Measurements from ENCODE around the gene B3GNT2.
A peak's percentile ranks its signal among the peaks of the same experiment; 100 is the strongest.
"Not testable (repeated sequence)": the region's sequence is repeated elsewhere in the genome, so short reads cannot be mapped to it uniquely, and the experiment has no call there.

B3GNT2 gene

DNA sequence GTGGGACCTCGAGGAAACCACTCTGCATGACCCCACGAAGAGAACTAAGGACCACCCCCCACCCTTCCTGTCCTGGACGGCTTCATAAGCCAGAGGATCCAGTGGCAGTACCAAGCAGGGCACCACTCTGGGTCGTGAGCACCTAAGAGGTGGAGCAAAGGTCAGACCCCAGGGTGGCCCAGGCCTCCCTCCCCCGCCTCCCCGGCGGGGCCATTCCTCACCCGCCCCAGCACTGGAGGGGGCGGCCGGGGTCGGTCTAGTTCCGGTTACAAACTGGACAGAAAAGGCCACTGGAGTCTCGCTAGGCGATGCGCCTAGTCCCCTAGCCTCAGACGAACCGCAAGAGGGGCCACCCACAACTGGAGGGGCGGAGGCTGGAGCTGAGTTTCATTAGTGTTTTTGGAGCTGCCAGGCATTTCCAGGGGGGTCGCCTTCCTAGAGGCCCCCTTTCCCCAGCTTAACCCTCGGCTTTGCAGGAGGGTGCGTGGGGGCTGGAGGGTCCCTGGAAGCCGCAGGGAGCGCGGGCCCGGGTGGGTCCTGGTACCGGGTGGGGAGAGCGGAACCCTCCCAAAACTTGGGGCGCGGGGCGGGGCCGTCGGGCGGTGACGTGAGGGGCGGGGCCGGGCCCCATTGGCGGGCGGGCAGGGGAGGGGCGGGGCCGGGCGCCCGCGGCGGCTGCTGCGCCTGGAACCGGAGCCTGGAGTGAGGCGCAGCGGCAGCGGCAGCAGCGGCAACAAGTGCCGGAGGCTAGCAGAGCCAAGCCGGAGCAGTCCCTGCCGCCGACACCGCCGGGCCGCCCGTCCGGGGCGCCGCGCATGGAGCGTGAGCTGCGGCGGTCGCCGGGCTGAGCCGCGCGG, at the start of gene B3GNT2:
Gene B3GNT2 (plus strand): TSS at position 695 of the 857 bp plus-strand sequence. CDS start 26,106 bp downstream, outside the sequence.
- peak; percentile 39 for DNase-seq

- DNase-seq = not testable (repeated sequence)
These were observed 49.1 kb upstream of the B3GNT2 start for GRCh38 chr2:62146790-62147189.

DNA sequence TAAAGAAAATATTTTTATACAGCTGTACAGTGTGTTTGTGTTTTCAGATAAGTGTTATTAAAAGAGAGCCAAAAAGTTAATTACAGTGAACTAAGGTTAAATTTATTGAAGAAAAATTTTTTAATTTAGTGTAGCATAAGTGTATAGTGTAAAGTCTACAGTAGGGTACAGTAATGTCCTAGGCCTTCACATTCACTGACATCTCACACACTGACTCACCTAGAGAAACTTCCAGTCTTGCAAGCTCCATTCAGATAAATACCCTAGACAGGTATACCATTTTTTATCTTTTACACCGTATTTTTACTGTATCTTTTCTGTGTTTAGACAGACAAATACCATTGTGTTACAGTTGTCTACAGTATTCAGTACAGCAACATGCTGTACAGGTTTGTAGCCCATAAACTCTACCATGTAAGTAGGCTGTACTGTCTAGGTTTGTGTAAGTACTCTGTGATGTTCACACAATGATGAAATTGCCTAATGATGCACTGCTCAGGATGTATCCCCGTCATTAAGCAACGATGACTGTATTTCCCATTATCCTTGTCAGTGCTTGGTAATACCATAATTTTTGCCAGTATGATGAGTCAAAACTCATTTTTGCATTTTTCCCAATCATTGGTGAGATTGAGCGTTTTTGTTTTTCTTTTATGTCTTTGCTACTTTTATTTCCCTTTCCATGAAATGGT, 48.2 kb upstream of the B3GNT2 start:
- no peak for DNase-seq

DNA sequence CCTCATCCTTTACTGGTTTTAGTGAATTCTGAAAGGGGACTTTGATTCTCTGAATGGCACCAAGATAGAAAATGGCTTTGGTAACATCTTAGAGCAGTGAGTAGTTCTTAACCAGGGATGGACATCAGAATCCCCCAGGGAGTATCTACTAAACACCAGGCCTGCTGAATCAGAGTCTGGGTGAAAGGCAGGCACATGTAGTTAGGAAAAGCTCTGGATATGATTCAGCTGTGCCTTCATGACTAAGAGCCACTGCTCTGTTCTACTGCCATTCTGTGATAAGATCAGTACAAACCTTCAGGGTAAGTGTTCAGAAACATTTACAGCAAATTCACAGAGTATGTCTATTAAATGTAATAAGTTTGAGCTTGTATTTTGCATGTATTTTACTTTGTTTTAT, 46.2 kb upstream of the B3GNT2 start:
- no peak for DNase-seq

DNA sequence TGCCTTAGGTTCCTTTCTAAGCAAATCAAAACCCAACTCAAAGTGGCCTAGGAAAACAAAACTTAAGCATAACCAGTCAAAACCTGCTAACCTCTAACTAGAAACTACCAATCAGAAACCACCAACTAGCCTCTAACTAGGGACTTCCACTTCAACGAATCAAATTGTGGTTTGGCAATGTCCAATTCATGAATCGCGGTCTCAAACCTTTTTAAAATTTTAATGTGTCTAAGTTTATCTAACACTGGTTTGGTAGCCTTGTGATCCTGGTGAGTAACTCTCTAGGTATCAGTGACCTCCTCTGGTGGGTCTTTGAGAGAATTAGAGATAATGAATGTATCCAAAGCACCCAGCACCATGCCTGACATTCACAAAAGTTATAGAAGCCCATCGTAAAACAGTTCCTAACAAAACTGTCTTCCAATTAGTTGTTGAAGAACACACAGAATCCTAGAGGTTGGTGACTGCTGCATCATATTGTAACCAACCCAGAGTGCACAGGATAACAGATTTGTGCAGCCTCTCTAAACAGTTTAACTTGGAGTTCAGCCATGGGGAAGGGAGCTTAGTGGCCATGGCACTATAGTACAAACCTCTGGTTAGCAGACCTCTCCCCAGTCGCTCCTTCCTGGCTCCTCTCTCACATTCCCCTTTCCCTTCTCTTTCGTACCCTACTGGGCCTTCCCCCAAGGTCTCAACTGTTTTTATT, 45.2 kb upstream of the B3GNT2 start:
- DNase-seq = no peak

- no peak for DNase-seq
These were observed 44.6 kb upstream of the B3GNT2 start for GRCh38 chr2:62151306-62151638.

DNA sequence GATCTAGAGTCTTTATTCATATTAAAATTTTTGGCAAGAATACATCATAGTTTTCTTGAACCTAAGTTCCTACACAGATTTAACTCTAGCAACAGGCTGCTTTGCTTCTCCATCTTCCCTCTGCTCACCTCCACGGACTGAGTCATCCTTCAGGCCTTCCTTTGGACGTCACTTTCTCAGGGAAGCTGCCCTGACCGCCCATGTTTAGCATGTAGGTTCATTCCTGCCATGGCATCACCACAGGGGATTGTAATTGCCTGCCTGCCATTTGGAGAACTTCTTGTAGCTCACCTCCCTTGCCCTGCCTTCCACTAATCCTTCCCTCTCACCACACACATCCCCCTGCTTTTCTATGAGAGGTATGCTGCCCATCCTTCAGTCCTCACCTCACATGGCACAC, 43.9 kb upstream of the B3GNT2 start:
- no peak for DNase-seq

DNA sequence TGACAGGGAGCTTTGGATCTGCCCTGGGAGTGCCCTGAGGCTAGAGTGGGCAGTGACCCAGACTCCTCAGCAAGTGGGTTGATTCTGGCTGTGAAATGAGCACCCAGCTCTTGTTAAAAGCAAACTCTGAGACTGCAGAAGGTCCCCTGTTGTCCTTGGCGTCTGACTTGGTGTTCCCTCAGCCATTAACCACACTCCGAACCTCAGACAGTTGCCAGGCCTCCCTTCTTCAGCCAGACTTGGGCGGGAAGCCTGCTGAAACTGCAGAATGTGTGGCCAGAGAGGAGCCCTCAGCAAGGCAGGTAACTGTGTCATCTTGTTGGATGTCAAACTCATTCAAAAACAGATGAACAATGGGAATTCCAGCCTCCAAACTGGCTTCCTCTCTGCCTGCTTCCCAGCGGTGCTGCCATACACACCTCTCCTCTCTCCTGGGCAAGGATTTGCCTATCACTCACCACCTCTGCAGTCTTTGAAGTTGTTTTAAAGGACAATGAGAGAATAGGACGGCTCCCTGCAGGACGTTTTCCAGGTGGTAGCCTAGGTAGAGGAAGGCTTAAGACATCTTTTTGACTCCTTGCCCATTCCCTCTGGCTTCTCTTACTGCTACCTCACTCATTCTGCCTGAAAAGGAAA, 38.9 kb upstream of the B3GNT2 start:
- DNase-seq = no peak

DNA sequence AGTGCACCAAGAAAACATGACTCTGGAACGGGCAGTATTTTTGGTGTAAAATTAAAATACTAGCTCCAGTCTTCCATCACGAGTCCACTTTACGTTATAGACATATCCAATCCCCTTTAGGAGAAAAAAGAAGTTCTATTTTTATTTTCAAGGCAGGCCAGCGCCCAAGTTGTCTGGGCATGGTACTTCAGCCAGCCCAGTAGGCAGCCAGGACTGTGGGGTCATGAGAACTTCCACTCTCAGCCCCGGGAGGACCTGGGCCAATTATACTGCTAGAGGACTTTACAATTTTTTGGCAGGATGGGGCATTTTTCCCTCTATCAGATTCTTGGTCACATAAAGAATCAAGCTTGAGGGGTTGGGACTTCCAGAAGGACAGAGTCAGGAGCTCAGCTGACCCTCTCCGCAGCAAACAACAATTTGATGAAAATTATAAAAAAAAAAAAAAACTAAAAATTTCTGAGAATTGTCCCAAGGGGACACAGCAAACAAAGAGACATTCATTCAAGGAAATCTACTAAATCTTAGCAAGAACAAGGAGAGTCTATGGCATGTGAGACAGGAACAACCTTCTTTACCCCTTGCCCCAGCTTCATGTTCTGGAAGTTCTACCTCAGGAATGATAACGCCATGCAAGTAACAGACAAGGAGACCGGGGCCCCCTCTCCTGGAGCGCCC, 37.3 kb upstream of the B3GNT2 start:
- no peak for DNase-seq

GRCh38 chr2:62160691-62161090, 35.2 kb upstream of the B3GNT2 start:
- not testable (repeated sequence) for DNase-seq

DNA sequence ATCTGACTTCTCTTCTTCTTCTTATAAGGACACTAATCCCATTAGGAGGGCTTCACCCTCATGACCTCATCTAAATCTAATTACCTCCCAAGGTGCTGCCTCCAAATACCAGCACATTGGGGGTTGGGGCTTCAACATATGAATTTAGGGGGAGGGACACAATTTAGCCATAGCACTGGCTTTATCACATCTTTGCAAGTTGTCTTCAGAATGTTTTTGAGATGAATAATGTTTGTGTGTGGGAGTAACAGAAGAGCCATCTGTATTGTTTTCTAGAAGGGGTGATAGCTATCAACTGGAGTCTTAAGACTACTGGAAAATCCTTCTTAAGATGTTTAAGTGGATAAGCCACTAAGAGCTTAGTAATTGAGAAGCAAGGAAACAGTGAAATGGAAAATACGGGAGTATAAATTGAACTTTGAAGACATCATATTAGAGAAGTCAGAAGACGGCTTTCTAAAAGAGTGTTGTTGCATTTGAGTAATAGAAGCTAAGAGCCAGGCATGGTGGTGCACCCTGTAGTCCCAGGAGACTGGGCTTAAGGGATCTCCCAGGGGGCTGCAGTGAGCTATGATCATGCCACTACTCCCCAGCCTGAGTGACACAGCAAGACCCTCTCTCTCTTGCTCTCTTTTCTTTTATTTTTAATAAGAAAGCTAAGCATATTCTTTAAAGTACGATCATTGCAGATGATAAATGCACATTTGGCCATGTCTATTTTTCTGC, 32.6 kb upstream of the B3GNT2 start:
- DNase-seq = no peak

GRCh38 chr2:62163834-62164233, 32.1 kb upstream of the B3GNT2 start:
- no peak for DNase-seq

DNA sequence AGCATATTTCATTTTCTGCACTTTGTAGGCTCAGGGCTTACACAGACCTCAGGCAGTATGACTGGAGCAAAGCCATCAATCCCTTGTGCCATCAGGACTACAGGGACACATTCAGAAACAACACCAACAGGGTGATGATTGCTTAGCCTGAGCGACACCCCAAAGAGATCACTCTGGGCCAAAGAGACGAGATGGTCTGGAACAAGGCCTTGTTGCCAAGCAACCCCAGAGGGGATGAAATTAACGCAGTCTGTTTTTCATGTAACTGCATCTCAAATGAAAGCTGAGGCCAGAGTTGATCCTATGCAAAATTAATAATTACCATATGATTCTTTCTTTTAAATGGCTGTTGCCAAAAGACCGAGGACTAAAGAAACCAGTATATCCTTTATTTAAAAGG, 20.2 kb upstream of the B3GNT2 start:
- no peak for DNase-seq

DNA sequence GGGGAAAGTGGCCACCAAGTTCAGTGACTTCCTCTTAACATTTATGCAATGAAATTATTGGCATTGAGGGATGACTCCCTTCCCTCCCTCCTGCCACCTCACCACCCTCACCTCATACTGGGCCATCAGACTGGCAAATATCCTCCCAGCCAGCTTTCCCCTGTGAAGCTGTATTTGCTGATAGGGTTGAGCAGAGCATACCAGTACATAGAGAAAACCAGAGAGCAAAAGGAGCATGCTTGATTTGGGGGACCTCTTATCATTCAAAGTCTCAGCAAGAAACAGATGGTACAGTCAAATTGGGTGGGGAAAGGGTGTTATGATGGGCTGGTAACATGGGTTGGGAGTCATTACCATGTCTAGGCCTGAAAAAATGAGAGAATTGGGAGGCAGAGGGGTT, 19.1 kb upstream of the B3GNT2 start:
- no peak for DNase-seq

DNA sequence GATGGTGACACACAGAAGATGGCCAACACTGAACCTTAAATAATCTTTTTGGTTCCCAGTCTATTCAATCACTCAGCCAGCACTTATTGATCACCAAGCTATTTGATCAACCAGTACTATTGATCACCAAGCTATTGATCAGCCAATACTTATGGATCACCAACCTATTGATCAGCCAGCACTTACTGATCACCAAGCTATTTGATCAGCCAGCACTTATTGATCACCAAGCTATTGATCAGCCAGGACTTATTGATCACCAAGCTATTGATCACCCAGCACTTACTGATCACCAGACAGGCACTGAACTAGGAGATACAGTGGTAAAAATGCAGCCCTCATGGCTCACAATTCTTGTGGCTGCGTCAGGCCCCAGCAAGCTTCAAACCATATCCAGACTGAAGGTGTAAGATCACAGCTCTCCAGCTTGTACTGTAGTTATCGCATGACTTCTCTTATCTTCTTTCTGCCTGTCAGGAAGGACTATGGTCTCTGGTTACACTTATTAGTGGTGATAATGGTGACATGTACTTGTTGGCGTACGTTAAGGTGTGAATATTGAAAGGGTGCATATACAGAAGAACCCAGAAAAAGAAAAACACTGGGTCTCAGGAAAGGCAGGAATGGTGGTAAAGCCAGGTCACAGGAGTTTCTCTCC, 18.4 kb upstream of the B3GNT2 start:
- DNase-seq = no peak

DNA sequence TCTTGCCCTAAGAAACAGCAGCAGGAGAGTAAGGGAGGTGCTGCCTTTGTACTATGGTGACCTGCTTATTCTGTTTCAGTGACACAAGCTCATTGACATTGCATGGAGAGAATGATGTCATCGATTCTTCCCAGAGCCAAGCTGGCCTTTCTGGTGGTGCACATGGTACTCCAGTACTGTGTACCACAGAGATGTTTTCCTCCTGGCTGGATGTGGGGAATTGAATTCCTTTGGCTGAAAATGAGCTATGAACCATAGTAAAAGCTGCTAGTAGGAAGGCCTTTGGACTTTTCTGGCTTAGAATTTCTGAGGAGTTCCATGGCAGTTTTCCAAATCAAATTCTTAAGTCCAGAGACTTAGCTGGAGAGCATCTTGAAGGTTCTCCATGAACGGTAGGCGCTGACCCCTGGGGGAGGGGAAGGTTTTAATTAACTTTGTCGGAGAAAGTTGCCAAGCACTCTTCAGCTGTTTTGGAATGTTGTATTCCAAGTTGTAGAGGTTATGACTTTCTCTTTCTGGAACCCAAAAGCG, 17.1 kb upstream of the B3GNT2 start:
- no peak for DNase-seq

DNA sequence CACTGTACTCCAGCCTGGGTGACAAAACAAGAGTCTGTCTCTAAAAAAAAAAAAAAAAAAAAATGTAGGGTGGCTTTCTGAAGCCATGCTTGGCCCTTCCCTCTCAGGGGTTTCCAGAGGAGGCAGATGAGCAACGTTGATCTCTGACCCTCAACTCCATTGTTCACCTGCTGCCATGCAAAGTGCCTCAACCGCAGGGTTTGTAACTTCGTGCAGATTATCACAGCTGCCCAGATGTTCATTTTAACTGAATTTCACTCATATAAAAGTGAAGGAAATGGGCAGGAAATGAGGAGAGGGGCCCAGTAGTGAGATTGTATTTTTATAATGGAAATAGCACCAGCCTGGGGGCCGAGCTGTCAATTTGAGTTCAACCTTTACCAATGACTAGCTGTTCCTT, 14.9 kb upstream of the B3GNT2 start:
- DNase-seq = no peak

- no peak for DNase-seq
These were observed 14.1 kb upstream of the B3GNT2 start for GRCh38 chr2:62181843-62182242.

GRCh38 chr2:62184512-62185230, 11.2 kb upstream of the B3GNT2 start:
- no peak for DNase-seq

DNA sequence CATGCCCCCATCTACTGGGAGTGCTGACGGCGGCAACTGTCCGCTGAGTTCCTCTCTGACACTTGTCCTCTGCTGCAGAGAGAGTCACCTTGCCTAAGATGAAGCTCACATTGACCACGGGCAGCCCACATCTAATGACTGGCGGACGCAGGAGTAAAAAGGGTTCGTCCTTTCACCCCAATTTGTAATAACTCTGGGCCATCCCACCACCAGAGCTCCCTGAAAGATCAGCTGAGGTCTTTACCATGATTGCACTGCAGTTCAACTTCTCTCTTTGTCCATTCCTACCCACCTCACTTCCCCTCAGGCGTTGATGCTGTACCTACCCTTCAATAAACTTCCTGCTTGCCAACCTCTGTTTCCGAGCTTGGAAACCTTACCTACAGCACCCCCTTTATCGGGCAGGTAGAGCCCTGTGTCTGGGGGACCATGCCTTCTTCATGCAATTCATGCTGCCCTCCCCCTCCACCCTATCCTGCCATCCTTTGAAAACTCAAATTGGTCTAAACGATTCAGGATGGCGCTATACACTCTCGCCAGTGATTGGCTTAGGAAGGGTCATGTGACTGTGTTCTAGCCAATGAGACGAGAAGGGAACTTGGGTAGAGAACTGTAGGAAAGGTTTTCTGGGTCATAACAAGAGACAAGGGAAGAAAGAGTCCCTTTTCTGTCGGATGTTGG, 10.3 kb upstream of the B3GNT2 start:
- DNase-seq = no peak
